Mammary epithelial cell (primary cell): Measurements from ENCODE around the gene BCR.
"Not testable (repeated sequence)": the region's sequence is repeated elsewhere in the genome, so short reads cannot be mapped to it uniquely, and the experiment has no call there.

ENCODE experiments used
- CTCF ChIP-seq, 2 donors: IDR thresholded peaks in 1 of 2; conservative IDR thresholded peaks in 1 of 2; 2 replicates each; pipeline ENCODE4 v1.5.1; 2011 to 2012; ENCODE audit warnings: inconsistent platforms in 2 of 2, low read length in 2 of 2, mild to moderate bottlenecking in 2 of 2, control low read depth in 1 of 2, low read depth in 1 of 2; ENCODE audit not compliant: insufficient read depth in 1 of 2; ENCODE audit errors: extremely low read depth in 1 of 2
- EZH2 ChIP-seq: IDR thresholded peaks from 2 replicates; pipeline ENCODE4 v1.6.1; 2012; ENCODE audit warnings: low read length, inconsistent platforms, borderline replicate concordance

GRCh38 chr22:23316596-23316995, 136.3 kb downstream of the BCR start:
- TF ChIP-seq CTCF (conservative IDR thresholded peaks at IDR 0.05 in 1 of 2, IDR thresholded peaks at IDR 0.05 in 1 of 2; ENCODE audit: extremely low read depth in 1 of 2, insufficient read depth in 1 of 2, low read depth in 1 of 2, low read length in 2 of 2); EZH2: not testable (repeated sequence)
